MM.1S (cell line): Measurements from ENCODE around the gene CLDN7.

ENCODE experiments used
- DNase-seq: peaks from one replicate; pipeline ENCODE4 v3.0.0-alpha.2; 2015
- H2AFZ ChIP-seq: fragments of 300-600 bp; sonication (generic); 2 replicates; pipeline ENCODE4 v1.6.0; 2016; ENCODE audit warnings: antibody characterized with exemption, low read length
- H3F3A ChIP-seq: fragments of 300-600 bp; sonication (generic); 2 replicates; pipeline ENCODE4 v1.6.1; 2016; ENCODE audit warnings: mild to moderate bottlenecking, antibody characterized with exemption, low read length, moderate library complexity, mixed read lengths; ENCODE audit not compliant: insufficient read depth
- H3K27ac ChIP-seq: fragments of 300-600 bp; sonication (generic); 2 replicates; pipeline ENCODE4 v1.5.1; 2016; ENCODE audit warnings: mild to moderate bottlenecking, low read length
- H3K27me3 ChIP-seq: fragments of 300-600 bp; sonication (generic); replicated peaks from 2 replicates; pipeline ENCODE4 v1.6.0; 2016; ENCODE audit warnings: low read length; ENCODE audit not compliant: insufficient read depth
- H3K36me3 ChIP-seq: fragments of 300-600 bp; sonication (generic); replicated peaks from 2 replicates; pipeline ENCODE4 v1.6.1; 2016; ENCODE audit warnings: mild to moderate bottlenecking, low read length, mixed read lengths; ENCODE audit not compliant: insufficient read depth
- H3K4me1 ChIP-seq: fragments of 300-600 bp; sonication (generic); 2 replicates; pipeline ENCODE4 v1.6.1; 2016; ENCODE audit warnings: low read length, mixed read lengths
- H3K4me2 ChIP-seq: fragments of 300-600 bp; sonication (generic); 2 replicates; pipeline ENCODE4 v1.6.0; 2016; ENCODE audit warnings: low read depth, low read length
- H3K4me3 ChIP-seq: fragments of 300-600 bp; sonication (generic); 2 replicates; pipeline ENCODE4 v1.5.1; 2016; ENCODE audit warnings: low read length, mixed read lengths
- H3K79me2 ChIP-seq: fragments of 300-600 bp; sonication (generic); 2 replicates; pipeline ENCODE4 v1.6.1; 2016; ENCODE audit warnings: mixed run types, low read length, mixed read lengths
- H3K9ac ChIP-seq: fragments of 300-600 bp; sonication (generic); 2 replicates; pipeline ENCODE4 v1.6.1; 2016; ENCODE audit warnings: low read length, mixed read lengths
- H3K9me2 ChIP-seq: fragments of 300-600 bp; sonication (generic); replicated peaks from 2 replicates; pipeline ENCODE4 v1.6.1; 2016; ENCODE audit warnings: mild to moderate bottlenecking, low read length, mixed read lengths; ENCODE audit not compliant: insufficient read depth
- H3K9me3 ChIP-seq: fragments of 300-600 bp; sonication (generic); replicated peaks from 2 replicates; pipeline ENCODE4 v1.6.1; 2016; ENCODE audit warnings: mild to moderate bottlenecking, low read length, mixed read lengths; ENCODE audit not compliant: insufficient read depth
- H4K20me1 ChIP-seq: fragments of 300-600 bp; sonication (generic); 2 replicates; pipeline ENCODE4 v1.6.1; 2016; ENCODE audit warnings: mild to moderate bottlenecking, low read length, moderate library complexity, mixed read lengths; ENCODE audit not compliant: insufficient read depth
- EZH2 ChIP-seq: fragments of 300-600 bp; sonication (generic); optimal IDR thresholded peaks from 2 replicates; pipeline ENCODE3; 2017; ENCODE audit warnings: low read depth, mild to moderate bottlenecking, antibody characterized with exemption, low read length, mixed read lengths
- EZH2phosphoT487 ChIP-seq: fragments of 300-600 bp; sonication (generic); IDR thresholded peaks from 2 replicates; pipeline ENCODE4 v1.6.1; 2018; ENCODE audit warnings: antibody characterized with exemption, low read length
- TF ChIP-seq, protein P1 (sequence below): fragments of 300-600 bp; sonication (generic); IDR thresholded peaks from 2 replicates; pipeline ENCODE4 v1.5.1; 2016; ENCODE audit warnings: antibody characterized with exemption, low read length, mixed read lengths

CLDN7 gene

DNA sequence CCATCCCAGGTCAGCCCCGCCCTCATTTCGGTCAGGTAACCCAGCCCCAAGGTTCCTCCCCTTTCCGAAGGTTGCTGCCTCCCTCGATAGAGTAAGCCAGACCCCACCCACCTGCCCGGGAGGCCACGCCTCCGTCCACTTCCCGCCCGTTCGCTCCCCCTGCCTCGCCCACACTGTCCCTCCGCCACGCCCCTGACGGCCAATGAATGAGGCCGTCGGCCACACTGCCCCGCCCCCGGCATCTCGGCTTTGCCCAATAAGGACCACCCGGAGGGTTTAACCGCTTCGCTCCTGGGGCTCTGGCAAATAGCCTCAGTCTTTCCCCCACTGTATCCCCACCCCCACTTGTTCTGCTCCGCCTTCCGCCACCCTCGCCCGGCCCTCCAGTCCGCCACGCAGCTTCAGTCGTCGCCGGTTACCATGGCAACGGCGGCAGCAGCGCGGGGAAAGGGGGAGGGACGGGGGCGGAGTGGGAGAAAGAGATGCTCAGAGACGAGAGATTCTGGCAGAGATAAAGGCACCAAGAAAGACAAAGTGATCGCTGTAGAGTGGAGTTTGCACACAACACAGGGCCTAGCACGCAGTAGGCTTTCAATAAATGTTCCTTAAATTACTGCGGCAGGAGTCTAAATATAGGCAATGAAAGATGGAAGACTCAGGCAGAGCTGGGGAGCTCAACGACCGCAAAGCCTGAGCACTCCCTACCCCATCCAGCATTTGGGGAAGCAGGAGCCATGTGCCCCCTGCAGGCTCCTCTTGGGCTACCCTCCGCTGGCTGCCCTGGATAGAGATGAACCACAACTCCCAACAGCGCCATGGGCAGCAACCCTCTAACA, 47.8 kb downstream of the CLDN7 start:
- Histone ChIP-seq H4K20me1 (no peaks in the 10 kb centered on the region), H2AFZ (peak overlapping the region; percentile 37), H3K79me2 (peaks cover 3% of the 10 kb centered on the region; the same call in 1 of the 2 replicates), H3K4me3 (peak overlapping the region; percentile 61), H3K4me1 (peaks cover 15% of the 10 kb centered on the region), H3K9me2 (no peaks in the 10 kb centered on the region), H3K4me2 (peak overlapping the region; percentile 68), H3F3A (no peaks in the 10 kb centered on the region), H3K27ac (peak overlapping the region; percentile 22; the same call in 1 of the 2 replicates), H3K36me3 (no peaks in the 10 kb centered on the region), H3K27me3 (peaks cover 55% of the 10 kb centered on the region), H3K9ac (peak overlapping the region; percentile 20; the same call in 1 of the 2 replicates), H3K9me3 (no peaks in the 10 kb centered on the region)
- TF ChIP-seq, protein P1, sequence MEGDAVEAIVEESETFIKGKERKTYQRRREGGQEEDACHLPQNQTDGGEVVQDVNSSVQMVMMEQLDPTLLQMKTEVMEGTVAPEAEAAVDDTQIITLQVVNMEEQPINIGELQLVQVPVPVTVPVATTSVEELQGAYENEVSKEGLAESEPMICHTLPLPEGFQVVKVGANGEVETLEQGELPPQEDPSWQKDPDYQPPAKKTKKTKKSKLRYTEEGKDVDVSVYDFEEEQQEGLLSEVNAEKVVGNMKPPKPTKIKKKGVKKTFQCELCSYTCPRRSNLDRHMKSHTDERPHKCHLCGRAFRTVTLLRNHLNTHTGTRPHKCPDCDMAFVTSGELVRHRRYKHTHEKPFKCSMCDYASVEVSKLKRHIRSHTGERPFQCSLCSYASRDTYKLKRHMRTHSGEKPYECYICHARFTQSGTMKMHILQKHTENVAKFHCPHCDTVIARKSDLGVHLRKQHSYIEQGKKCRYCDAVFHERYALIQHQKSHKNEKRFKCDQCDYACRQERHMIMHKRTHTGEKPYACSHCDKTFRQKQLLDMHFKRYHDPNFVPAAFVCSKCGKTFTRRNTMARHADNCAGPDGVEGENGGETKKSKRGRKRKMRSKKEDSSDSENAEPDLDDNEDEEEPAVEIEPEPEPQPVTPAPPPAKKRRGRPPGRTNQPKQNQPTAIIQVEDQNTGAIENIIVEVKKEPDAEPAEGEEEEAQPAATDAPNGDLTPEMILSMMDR = peak; percentile 54
- TF ChIP-seq EZH2 = no peak
- peak; percentile 96 for DNase-seq

GRCh38 chr17:7213895-7214299, 48.4 kb downstream of the CLDN7 start:
- no peaks in the 10 kb centered on the region for H3K9me2 ChIP-seq
- no peak overlapping the region for H2AFZ ChIP-seq
- peaks cover 62% of the 10 kb centered on the region for H3K27me3 ChIP-seq
- no peaks in the 10 kb centered on the region for H3F3A ChIP-seq
- H3K4me2 ChIP-seq = peak overlapping the region; percentile 68; the same call in 1 of the 2 replicates
- no peaks in the 10 kb centered on the region for H3K9me3 ChIP-seq
- no peaks in the 10 kb centered on the region for H3K79me2 ChIP-seq
- H4K20me1 ChIP-seq = no peaks in the 10 kb centered on the region
- H3K4me1 ChIP-seq = peaks cover 12% of the 10 kb centered on the region
- H3K9ac ChIP-seq = peak overlapping the region; percentile 17; the same call in 1 of the 2 replicates
- TF ChIP-seq, protein P1 = peak; percentile 66
- TF ChIP-seq EZH2 = no peak
- peak; percentile 64 for DNase-seq
- H3K4me3 ChIP-seq = peak overlapping the region; percentile 61
- no peaks in the 10 kb centered on the region for H3K36me3 ChIP-seq
- H3K27ac ChIP-seq = no peak overlapping the region

GRCh38 chr17:7211491-7212273, 50.6 kb downstream of the CLDN7 start:
- Histone ChIP-seq H3K27ac (no peak overlapping the region), H3K9me3 (no peaks in the 10 kb centered on the region), H3F3A (no peaks in the 10 kb centered on the region), H4K20me1 (no peaks in the 10 kb centered on the region), H3K9ac (no peak overlapping the region), H3K4me2 (no peak overlapping the region), H3K36me3 (no peaks in the 10 kb centered on the region), H3K4me3 (no peak overlapping the region), H2AFZ (no peak overlapping the region), H3K4me1 (peaks cover 12% of the 10 kb centered on the region), H3K79me2 (no peaks in the 10 kb centered on the region), H3K9me2 (no peaks in the 10 kb centered on the region), H3K27me3 (peaks cover 79% of the 10 kb centered on the region)
- DNase-seq = no peak
- TF ChIP-seq EZH2phosphoT487 (no peak), EZH2 (no peak)
- TF ChIP-seq, protein P1 = no peak
